Brain microvascular endothelial cell (primary cell): ENCODE results near the gene LZTFL1.

Experiments used
- DNase-seq: peaks from one replicate; pipeline ENCODE4 v3.0.0-alpha.2; 2020
- H3K27ac ChIP-seq: fragments of 250-450 bp; sonication (Bioruptor Pico); 2 replicates; pipeline ENCODE4 v1.5.1; 2020; ENCODE audit warnings: mild to moderate bottlenecking, moderate library complexity
- H3K27me3 ChIP-seq: fragments of 250-450 bp; sonication (Bioruptor Pico); replicated peaks from 2 replicates; pipeline ENCODE4 v1.5.1; 2020; ENCODE audit warnings: mild to moderate bottlenecking
- H3K36me3 ChIP-seq: fragments of 250-450 bp; sonication (Bioruptor Pico); replicated peaks from 2 replicates; pipeline ENCODE4 v1.5.1; 2020; ENCODE audit warnings: mild to moderate bottlenecking
- H3K4me3 ChIP-seq: 2 replicates; pipeline ENCODE4 v1.5.1; 2011; ENCODE audit warnings: low read depth, mild to moderate bottlenecking, control low read depth, low read length, moderate library complexity
- CTCF ChIP-seq: IDR thresholded peaks from 2 replicates; pipeline ENCODE4 v1.5.1; 2011; ENCODE audit warnings: low read depth, mild to moderate bottlenecking, moderate library complexity, low read length, control low read depth, inconsistent platforms; ENCODE audit errors: missing control alignments
- in situ Hi-C: cut with HindIII; loops from 2 replicates; pipeline ENCODE4 v1.10.0; 2017; ENCODE audit warnings: low sequenced_read_pairs, low pct_ligation_motif_present

The LZTFL1 gene

GRCh38 chr3:45792516-45793172, 49.3 kb downstream of the LZTFL1 start:
- H3K27me3 ChIP-seq: peaks cover 46% of the 10 kb centered on the region

DNA sequence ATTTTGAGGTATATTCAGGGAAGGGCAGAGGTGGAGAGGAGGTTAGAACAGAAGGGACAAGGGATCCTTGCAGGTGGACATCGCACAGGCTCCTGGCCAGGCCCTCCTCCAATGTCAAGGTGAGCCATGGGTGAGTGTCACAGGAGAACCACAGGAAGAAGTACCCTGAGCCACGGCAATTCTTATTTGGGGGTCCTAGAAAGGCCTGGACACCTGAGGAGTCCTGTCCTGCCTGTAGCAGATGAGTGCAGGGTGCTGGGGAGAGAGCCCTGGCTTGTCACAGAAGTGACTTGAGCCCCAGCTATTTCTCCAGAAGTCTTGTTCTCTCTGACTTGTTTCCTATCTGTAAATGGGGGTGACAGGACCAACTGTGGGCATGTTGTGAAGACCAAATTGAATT, 49.9 kb downstream of the LZTFL1 start:
- Histone ChIP-seq H3K27ac (no peak overlapping the region), H3K27me3 (peaks cover 40% of the 10 kb centered on the region), H3K36me3 (no peaks in the 10 kb centered on the region), H3K4me3 (no peak overlapping the region)
- no peak for TF ChIP-seq CTCF
- no peak for DNase-seq
- in situ Hi-C loops: no loop called here

More at GRCh38 chr3:45792516-45793172, 49.3 kb downstream of the LZTFL1 start:
- TF ChIP-seq CTCF: no peak
- Histone ChIP-seq H3K27ac (no peak overlapping the region), H3K4me3 (no peak overlapping the region), H3K36me3 (no peaks in the 10 kb centered on the region)
- no peak for DNase-seq
- in situ Hi-C loops: no loop called here

- no peak for DNase-seq
- no peak for TF ChIP-seq CTCF
- H3K36me3 ChIP-seq: no peaks in the 10 kb centered on the region
- H3K4me3 ChIP-seq: no peak overlapping the region
- no peak overlapping the region for H3K27ac ChIP-seq
- in situ Hi-C loops: no loop called here
- H3K27me3 ChIP-seq: peaks cover 27% of the 10 kb centered on the region
Measured at GRCh38 chr3:45790596-45790995, 51.3 kb downstream of the LZTFL1 start.

DNA sequence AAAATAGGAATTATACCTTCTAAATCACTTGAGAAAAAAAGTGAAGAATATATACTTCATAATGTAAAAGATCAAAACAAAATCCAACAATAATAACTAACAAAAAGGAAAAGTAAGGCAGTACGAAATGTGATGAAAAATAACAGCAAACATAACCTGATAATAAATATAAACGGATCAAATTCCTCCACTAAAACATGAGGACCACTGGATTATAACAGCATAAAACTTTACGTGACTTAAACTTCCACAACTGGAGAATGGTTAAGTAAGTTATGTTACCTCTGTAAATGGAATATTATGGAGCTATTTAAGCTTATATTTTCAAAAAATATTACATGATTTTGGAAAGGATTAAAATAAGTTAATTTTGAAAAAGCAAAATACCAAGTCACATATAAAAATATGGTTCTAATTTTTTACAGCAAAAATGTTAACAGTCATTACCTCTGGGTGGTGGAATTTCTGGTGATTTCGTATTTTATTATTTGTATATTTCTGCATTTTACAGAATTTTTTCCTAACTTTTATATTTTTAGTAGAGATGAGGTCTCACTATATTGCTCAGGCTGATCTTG, 52.6 kb downstream of the LZTFL1 start:
- TF ChIP-seq CTCF: no peak
- Histone ChIP-seq H3K36me3 (no peaks in the 10 kb centered on the region), H3K4me3 (no peak overlapping the region), H3K27me3 (peaks cover 15% of the 10 kb centered on the region), H3K27ac (no peak overlapping the region)
- in situ Hi-C loops: no loop called here
- DNase-seq: no peak

DNA sequence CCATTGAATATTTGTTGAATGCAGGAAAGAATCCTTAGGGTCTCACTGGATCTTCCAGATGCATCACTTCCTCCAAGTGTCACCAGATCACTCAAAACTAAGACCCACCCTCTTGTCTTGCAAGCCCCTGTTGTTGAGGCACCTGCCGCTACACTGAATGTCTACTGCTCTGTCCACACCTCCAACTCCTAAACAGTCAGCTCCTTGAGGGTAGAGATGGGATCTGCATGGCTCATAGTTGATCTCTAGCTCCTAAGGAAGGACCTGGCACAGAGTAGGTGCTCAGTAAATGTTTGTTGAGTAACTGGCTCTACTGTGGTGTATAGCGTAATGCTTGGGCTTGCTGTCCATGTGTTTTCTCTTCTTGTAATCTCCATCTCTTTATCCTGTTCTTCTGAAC, 54.4 kb downstream of the LZTFL1 start:
- Histone ChIP-seq H3K27ac (no peak overlapping the region), H3K36me3 (no peaks in the 10 kb centered on the region), H3K4me3 (no peak overlapping the region), H3K27me3 (no peaks in the 10 kb centered on the region)
- TF ChIP-seq CTCF: no peak
- no peak for DNase-seq
- in situ Hi-C loops: no loop called here
